BJ (cell line): ENCODE measurements around the gene LRBA. TPM values are rescaled to one million over a fixed set of nuclear protein-coding genes. Genes with fewer than 3 reads are reported as not detected.

Experiments
- CTCF ChIA-PET: fragments of 350-600 bp; formaldehyde crosslinking; extraction: SDS; loops from one replicate; lab custom pipeline; 2021; ENCODE audit warnings: antibody characterized with exemption, inconsistent platforms; lab: Yijun Ruan, JAX
- POLR2A ChIA-PET: fragments of 300-600 bp; sonication (Branson Sonifier 250); formaldehyde crosslinking; extraction: SDS; loops from one replicate; lab custom pipeline; 2021; ENCODE audit warnings: antibody characterized with exemption; lab: Charles Lee
- DNase-seq: peaks from one replicate; pipeline ENCODE4 v3.0.0-alpha.2; 2011; ENCODE audit warnings: low read depth
- H3K27me3 ChIP-seq: 2 replicates; pipeline ENCODE4 v1.6.0; 2011; ENCODE audit warnings: low read length; ENCODE audit not compliant: control insufficient read depth, insufficient read depth
- H3K36me3 ChIP-seq: 2 replicates; pipeline ENCODE4 v1.5.1; 2011; ENCODE audit warnings: low read length; ENCODE audit not compliant: control insufficient read depth, insufficient read depth
- H3K4me3 ChIP-seq: 2 replicates; pipeline ENCODE4 v1.5.1; 2011; ENCODE audit warnings: low read depth, mild to moderate bottlenecking, control low read depth, low read length
- polyA plus RNA-seq: library from polyadenylated mRNA; depleted of rRNA; stranded (reverse); fragments of >200 nt; gene quantifications from 2 replicates; pipeline ENCODE4 v1.2.3, GENCODE V29; 2011
- TF ChIP-seq, protein P1 (sequence below): IDR thresholded peaks from 2 replicates; pipeline ENCODE4 v1.5.1; 2011; ENCODE audit warnings: low read depth, mild to moderate bottlenecking, control low read depth, inconsistent platforms, low read length, moderate library complexity; ENCODE audit not compliant: insufficient read depth

LRBA gene
- polyA plus RNA-seq, 1 experiment = 8.2 TPM

DNA sequence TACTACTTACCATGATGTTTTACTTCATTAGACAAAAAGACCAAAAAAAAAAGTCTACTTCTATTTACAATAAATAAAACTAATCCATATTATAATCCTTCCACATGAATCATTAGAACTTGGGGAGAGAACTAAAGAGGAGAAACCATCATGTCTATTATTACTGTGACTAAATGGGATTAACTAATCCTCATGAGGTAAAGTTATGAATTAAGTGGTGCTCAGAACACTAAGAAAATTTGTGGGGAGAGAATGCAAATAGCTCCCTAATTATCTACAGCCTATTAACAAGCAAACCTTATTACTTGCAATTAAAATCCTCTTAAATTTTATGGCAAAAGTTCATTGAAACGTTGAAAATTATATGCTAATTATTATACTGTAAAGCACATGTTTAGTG lies 364.3 kb downstream of the LRBA start:
- no peak overlapping the region for H3K4me3 ChIP-seq
- ChIA-PET CTCF (no interaction called here), POLR2A (interaction anchor here (0.6 kb wide), 1 partner anchor 293 kb away, joined by 8 read pairs; no protein-coding TSS in a partner anchor)
- H3K36me3 ChIP-seq = no peaks in the 10 kb centered on the region
- no peak for DNase-seq
- H3K27me3 ChIP-seq = no peaks in the 10 kb centered on the region
- TF ChIP-seq, protein P1, sequence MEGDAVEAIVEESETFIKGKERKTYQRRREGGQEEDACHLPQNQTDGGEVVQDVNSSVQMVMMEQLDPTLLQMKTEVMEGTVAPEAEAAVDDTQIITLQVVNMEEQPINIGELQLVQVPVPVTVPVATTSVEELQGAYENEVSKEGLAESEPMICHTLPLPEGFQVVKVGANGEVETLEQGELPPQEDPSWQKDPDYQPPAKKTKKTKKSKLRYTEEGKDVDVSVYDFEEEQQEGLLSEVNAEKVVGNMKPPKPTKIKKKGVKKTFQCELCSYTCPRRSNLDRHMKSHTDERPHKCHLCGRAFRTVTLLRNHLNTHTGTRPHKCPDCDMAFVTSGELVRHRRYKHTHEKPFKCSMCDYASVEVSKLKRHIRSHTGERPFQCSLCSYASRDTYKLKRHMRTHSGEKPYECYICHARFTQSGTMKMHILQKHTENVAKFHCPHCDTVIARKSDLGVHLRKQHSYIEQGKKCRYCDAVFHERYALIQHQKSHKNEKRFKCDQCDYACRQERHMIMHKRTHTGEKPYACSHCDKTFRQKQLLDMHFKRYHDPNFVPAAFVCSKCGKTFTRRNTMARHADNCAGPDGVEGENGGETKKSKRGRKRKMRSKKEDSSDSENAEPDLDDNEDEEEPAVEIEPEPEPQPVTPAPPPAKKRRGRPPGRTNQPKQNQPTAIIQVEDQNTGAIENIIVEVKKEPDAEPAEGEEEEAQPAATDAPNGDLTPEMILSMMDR = no peak

DNA sequence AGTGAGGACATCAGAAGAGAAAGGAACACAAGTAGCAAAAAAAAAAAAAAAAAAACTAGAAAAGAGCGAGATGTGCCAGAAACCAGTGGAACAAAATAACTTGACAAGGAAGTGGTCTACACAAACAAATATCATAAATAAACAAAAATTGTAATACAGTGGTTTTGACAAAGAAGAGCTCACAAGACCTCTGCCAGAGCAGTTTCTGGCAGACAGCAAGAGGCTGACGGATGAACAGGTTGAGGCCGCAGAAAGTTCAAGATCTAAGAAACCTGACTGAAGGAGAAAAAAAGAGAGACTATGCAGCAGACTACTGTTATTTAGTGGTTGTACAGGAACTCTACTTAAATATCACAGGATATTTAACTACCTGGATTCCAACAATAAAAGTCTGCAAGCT lies 367.0 kb downstream of the LRBA start:
- ChIA-PET POLR2A (no interaction called here), CTCF (no interaction called here)
- DNase-seq = no peak
- TF ChIP-seq, protein P1 = no peak
- Histone ChIP-seq H3K27me3 (no peaks in the 10 kb centered on the region), H3K36me3 (no peaks in the 10 kb centered on the region), H3K4me3 (no peak overlapping the region)

DNA sequence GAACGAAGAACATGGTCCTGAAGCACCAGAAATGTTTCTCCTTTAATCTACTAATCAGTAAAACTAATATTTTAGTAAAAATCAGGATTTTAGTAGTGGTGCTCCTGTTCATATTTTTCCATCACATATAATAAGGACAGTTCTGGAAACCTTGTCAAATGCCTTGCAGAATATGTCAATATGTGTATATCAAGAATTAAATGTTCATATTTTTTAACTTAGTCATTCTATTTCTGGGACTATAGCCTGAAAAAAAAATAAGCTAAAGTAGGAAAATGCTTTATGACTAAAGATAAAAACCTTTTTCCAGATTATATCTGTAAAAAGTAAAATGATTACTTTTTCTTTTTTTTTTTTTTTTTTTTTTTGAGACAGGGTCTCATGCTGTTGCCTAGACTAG lies 368.1 kb downstream of the LRBA start:
- Histone ChIP-seq H3K36me3 (no peaks in the 10 kb centered on the region), H3K4me3 (no peak overlapping the region), H3K27me3 (no peaks in the 10 kb centered on the region)
- DNase-seq = no peak
- ChIA-PET CTCF (interaction anchor here (0.6 kb wide), 1 partner anchor 222 kb away, joined by 3 read pairs; no protein-coding TSS in a partner anchor), POLR2A (no interaction called here)
- TF ChIP-seq, protein P1 = no peak

GRCh38 chr4:150641612-150642011 lies 373.5 kb downstream of the LRBA start:
- Histone ChIP-seq H3K27me3 (no peaks in the 10 kb centered on the region), H3K4me3 (no peak overlapping the region), H3K36me3 (no peaks in the 10 kb centered on the region)
- ChIA-PET POLR2A (no interaction called here), CTCF (no interaction called here)
- TF ChIP-seq, protein P1 = no peak
- DNase-seq = no peak

GRCh38 chr4:150632639-150633038 lies 382.4 kb downstream of the LRBA start:
- POLR2A ChIA-PET = no interaction called here
- no peak for DNase-seq
- Histone ChIP-seq H3K36me3 (no peaks in the 10 kb centered on the region), H3K4me3 (no peak overlapping the region), H3K27me3 (no peaks in the 10 kb centered on the region)
- CTCF ChIA-PET = interaction anchor here (0.7 to 1.3 kb wide), 2 partner anchors 17 to 18 kb away, joined by 3 read pairs; no protein-coding TSS in a partner anchor
- TF ChIP-seq, protein P1 = no peak
